PFSK-1 (cell line): ENCODE measurements around the gene RSAD1.

Experiments
- POLR2AphosphoS5 ChIP-seq: IDR thresholded peaks from 2 replicates; pipeline ENCODE4 v1.6.1; 2012; ENCODE audit warnings: low read depth, mild to moderate bottlenecking, control low read depth, low read length, moderate library complexity
- REST ChIP-seq, 2 experiments: IDR thresholded peaks; 2 replicates each; pipeline versions ENCODE4 v1.6.1 to v1.8.0; 2011 to 2012; ENCODE audit warnings: low read depth in 2 of 2, low read length in 2 of 2, control low read depth in 1 of 2, inconsistent platforms in 1 of 2, mild to moderate bottlenecking in 1 of 2, moderate library complexity in 1 of 2; ENCODE audit not compliant: insufficient read depth in 1 of 2

GRCh38 chr17:50498021-50498874 is 19.6 kb downstream of the RSAD1 start:
- TF ChIP-seq POLR2AphosphoS5 (no peak), REST (IDR thresholded peaks at IDR 0.05; ENCODE audit: insufficient read depth in 1 of 2, low read depth in 2 of 2, low read length in 2 of 2) (no peak)
